Measurements from ENCODE around the gene OR52E2. TPM values are rescaled to one million over a fixed set of nuclear protein-coding genes. Genes with fewer than 3 reads are reported as not detected.
"Not testable (repeated sequence)": the region's sequence is repeated elsewhere in the genome, so short reads cannot be mapped to it uniquely, and the experiment has no call there.

OR52E2 gene
- not detected in 2 replicates for total RNA-seq (2014; rRNA removed; shearing (Covaris generic))

GRCh38 chr11:5059391-5059790 is at the start of gene OR52E2:
Gene OR52E2, minus strand, starts transcription at chr11:5059627. Its CDS starts 0 bp downstream, at chr11:5059627.
- no peak for DNase-seq (ENCODE audit: low read depth in 1 of 2, low spot score in 2 of 2)
- H3K9me3 ChIP-seq (replicated peaks), result no peaks in the 10 kb centered on the region
- no peaks in the 10 kb centered on the region for H3K36me3 ChIP-seq
- H3K27ac ChIP-seq, result no peak within 1 kb of the TSS
- no peaks in the 10 kb centered on the region for H3K4me1 ChIP-seq (replicated peaks)
- H3K4me3 ChIP-seq, result no peak within 1 kb of the TSS
- H3K27me3 ChIP-seq (replicated peaks), result no peaks in the 10 kb centered on the region

DNA sequence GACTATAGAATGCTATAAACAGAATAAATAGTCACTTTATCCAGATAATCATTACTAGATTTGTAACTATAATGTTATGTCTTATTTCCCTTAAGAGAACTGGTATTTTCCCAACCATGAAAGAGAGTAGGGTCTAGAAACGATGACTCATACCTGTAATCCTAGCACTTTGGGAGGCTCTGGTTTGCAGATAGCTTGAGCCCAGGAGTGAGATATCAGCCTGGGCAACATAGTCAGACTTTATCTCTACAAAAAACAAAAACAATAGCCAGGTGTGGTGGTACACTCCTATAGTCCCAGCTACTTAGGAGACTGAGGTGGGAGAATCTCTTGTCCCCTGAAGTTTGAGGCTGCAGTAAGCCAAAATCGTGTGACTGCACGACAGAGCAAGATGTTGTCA is 47.9 kb upstream of the OR52E2 start:
- Histone ChIP-seq H3K4me3 (no peak overlapping the region), H3K9me3 (replicated peaks) (no peaks in the 10 kb centered on the region), H3K4me1 (replicated peaks) (no peaks in the 10 kb centered on the region), H3K27me3 (replicated peaks) (peaks cover 6% of the 10 kb centered on the region), H3K27ac (no peak overlapping the region), H3K36me3 (no peaks in the 10 kb centered on the region)
- DNase-seq (ENCODE audit: low read depth in 1 of 2, low spot score in 2 of 2), result no peak

DNA sequence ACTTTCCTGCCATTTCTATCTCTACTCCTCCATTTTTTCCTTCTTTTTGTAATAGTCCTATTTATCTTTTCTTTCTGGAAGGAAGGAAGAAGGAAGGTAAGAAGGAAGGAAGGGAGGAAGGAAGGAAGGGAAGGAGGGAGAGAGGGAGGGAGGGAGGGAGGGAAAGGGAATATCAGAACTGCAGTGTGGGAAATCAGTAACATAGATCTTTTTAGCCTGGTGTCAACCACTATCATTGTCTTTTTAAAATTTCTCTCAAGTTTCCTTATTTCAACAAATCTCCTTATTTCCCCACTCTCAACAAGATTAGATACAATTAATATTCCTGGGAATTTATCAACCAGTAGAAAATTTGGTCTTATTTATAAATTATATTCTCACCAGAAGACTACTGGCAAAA is 43.6 kb upstream of the OR52E2 start:
- no peaks in the 10 kb centered on the region for H3K4me1 ChIP-seq (replicated peaks)
- H3K27ac ChIP-seq, result no peak overlapping the region
- no peak overlapping the region for H3K4me3 ChIP-seq
- peaks cover 8% of the 10 kb centered on the region for H3K27me3 ChIP-seq (replicated peaks)
- no peaks in the 10 kb centered on the region for H3K9me3 ChIP-seq (replicated peaks)
- DNase-seq (ENCODE audit: low read depth in 1 of 2, low spot score in 2 of 2), result no peak
- H3K36me3 ChIP-seq, result no peaks in the 10 kb centered on the region

GRCh38 chr11:5102246-5102645 is 42.8 kb upstream of the OR52E2 start:
- Histone ChIP-seq H3K27ac (no peak overlapping the region), H3K4me1 (replicated peaks) (no peaks in the 10 kb centered on the region), H3K27me3 (replicated peaks) (peaks cover 8% of the 10 kb centered on the region), H3K4me3 (no peak overlapping the region), H3K9me3 (replicated peaks) (no peaks in the 10 kb centered on the region), H3K36me3 (no peaks in the 10 kb centered on the region)
- no peak for DNase-seq (ENCODE audit: low read depth in 1 of 2, low spot score in 2 of 2)

GRCh38 chr11:5096011-5096410 is 36.6 kb upstream of the OR52E2 start:
- no peaks in the 10 kb centered on the region for H3K4me1 ChIP-seq (replicated peaks)
- no peak overlapping the region for H3K4me3 ChIP-seq
- no peaks in the 10 kb centered on the region for H3K27me3 ChIP-seq (replicated peaks)
- no peak overlapping the region for H3K27ac ChIP-seq
- no peaks in the 10 kb centered on the region for H3K36me3 ChIP-seq
- H3K9me3 ChIP-seq (replicated peaks), result no peaks in the 10 kb centered on the region
- DNase-seq (ENCODE audit: low read depth in 1 of 2, low spot score in 2 of 2), result no peak

DNA sequence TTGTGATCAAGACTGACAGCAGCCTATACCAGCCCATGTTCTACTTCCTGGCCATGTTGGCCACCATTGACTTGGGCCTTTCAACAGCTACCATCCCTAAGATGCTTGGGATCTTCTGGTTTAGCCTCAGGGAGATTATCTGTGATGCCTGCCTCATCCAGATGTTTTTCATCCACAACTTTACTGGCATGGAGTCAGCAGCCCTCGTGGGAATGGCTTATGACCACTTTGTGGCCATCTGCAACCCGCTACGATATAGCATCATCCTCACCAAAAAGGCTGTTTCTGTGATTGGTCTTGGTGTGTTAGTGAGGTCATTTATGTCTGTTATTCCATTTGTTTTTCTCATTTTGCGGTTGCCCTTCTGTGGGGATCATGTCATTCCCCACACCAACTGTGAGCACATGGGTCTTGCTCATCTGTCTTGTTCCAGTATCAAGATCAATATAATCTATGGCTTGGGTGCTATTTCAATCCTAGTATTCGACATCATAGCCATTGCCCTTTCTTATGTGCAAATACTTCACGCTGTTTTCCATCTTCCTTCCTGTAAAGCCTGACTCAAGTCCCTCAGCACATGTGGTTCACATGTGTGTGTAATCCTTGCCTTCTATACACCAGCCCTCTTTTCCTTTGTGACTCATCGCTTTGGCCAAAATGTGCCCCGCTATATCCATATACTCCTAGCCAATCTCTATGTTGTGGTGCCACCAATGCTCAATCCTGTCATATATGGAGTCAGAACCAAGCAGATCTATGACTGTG is 33.6 kb upstream of the OR52E2 start:
- Histone ChIP-seq H3K27me3 (replicated peaks) (no peaks in the 10 kb centered on the region), H3K36me3 (no peaks in the 10 kb centered on the region), H3K9me3 (replicated peaks) (no peaks in the 10 kb centered on the region), H3K27ac (no peak overlapping the region), H3K4me1 (replicated peaks) (no peaks in the 10 kb centered on the region), H3K4me3 (no peak overlapping the region)
- no peak for DNase-seq (ENCODE audit: low read depth in 1 of 2, low spot score in 2 of 2)

GRCh38 chr11:5090668-5091067 is 31.2 kb upstream of the OR52E2 start:
- DNase-seq (ENCODE audit: low read depth in 1 of 2, low spot score in 2 of 2), result no peak
- no peaks in the 10 kb centered on the region for H3K36me3 ChIP-seq
- no peak overlapping the region for H3K4me3 ChIP-seq
- H3K9me3 ChIP-seq (replicated peaks), result no peaks in the 10 kb centered on the region
- H3K27ac ChIP-seq, result no peak overlapping the region
- H3K4me1 ChIP-seq (replicated peaks), result no peaks in the 10 kb centered on the region
- no peaks in the 10 kb centered on the region for H3K27me3 ChIP-seq (replicated peaks)

GRCh38 chr11:5088556-5088955 is 29.1 kb upstream of the OR52E2 start:
- no peaks in the 10 kb centered on the region for H3K36me3 ChIP-seq
- no peak overlapping the region for H3K4me3 ChIP-seq
- DNase-seq (ENCODE audit: low read depth in 1 of 2, low spot score in 2 of 2), result no peak
- no peak overlapping the region for H3K27ac ChIP-seq
- H3K9me3 ChIP-seq (replicated peaks), result no peaks in the 10 kb centered on the region
- no peaks in the 10 kb centered on the region for H3K27me3 ChIP-seq (replicated peaks)
- no peaks in the 10 kb centered on the region for H3K4me1 ChIP-seq (replicated peaks)

DNA sequence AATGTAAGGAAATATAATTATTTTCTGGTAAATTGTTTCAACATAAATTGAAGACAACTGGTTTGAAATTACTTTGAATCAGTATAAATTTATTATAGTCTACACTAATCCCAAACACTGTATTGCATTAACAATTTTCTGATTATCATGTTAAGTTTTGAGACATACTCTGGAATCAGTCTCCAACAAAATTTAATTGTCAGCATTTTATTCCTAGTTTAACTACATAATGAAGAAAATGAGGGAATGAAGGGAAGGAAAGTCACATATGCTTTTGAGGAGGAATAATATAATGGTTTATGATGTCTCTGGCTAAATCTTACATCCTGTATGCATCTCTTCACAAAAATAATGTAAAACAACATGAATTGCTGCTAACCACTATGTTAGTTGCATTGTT is 24.2 kb upstream of the OR52E2 start:
- Histone ChIP-seq H3K27ac (no peak overlapping the region), H3K36me3 (no peaks in the 10 kb centered on the region), H3K9me3 (replicated peaks) (no peaks in the 10 kb centered on the region), H3K4me3 (no peak overlapping the region), H3K4me1 (replicated peaks) (no peaks in the 10 kb centered on the region), H3K27me3 (replicated peaks) (no peaks in the 10 kb centered on the region; the same call in 1 of the 2 replicates)
- DNase-seq (ENCODE audit: low read depth in 1 of 2, low spot score in 2 of 2), result no peak

- H3K9me3 ChIP-seq (replicated peaks), result no peaks in the 10 kb centered on the region
- peaks cover 5% of the 10 kb centered on the region; the same call in 1 of the 2 replicates for H3K27me3 ChIP-seq (replicated peaks)
- no peak overlapping the region for H3K4me3 ChIP-seq
- no peak overlapping the region for H3K27ac ChIP-seq
- no peaks in the 10 kb centered on the region for H3K4me1 ChIP-seq (replicated peaks)
- H3K36me3 ChIP-seq, result no peaks in the 10 kb centered on the region
- DNase-seq (ENCODE audit: low read depth in 1 of 2, low spot score in 2 of 2), result no peak
Observed at GRCh38 chr11:5081405-5081804, 22.0 kb upstream of the OR52E2 start.

GRCh38 chr11:5071799-5072198 is 12.4 kb upstream of the OR52E2 start:
- Histone ChIP-seq H3K4me3 (no peak overlapping the region), H3K9me3 (replicated peaks) (no peaks in the 10 kb centered on the region), H3K36me3 (no peaks in the 10 kb centered on the region), H3K27ac (no peak overlapping the region), H3K27me3 (replicated peaks) (no peaks in the 10 kb centered on the region), H3K4me1 (replicated peaks) (no peaks in the 10 kb centered on the region)
- no peak for DNase-seq (ENCODE audit: low read depth in 1 of 2, low spot score in 2 of 2)

DNA sequence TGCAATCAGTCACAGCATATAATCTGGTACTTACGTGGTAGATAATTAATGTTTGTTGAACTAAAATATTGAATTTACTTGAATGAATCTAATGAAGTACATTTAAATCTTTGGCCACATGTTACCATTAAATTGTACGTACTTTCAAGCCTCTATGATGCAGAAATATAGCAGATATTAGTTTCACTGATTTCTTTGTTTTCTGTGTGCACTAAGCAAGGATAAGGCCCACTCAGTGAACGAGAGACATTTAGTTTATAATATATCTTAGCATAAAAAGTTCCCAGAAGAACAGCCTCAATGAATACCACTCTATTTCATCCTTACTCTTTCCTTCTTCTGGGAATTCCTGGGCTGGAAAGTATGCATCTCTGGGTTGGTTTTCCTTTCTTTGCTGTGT is 9.8 kb upstream of the OR52E2 start, which contains the start of gene OR52E1:
Gene OR52E1 (plus strand): TSS at position 301 of the 400 bp plus-strand sequence.
- no peak for DNase-seq (ENCODE audit: low read depth in 1 of 2, low spot score in 2 of 2)
- H3K27ac ChIP-seq, result no peak within 1 kb of the TSS

DNA sequence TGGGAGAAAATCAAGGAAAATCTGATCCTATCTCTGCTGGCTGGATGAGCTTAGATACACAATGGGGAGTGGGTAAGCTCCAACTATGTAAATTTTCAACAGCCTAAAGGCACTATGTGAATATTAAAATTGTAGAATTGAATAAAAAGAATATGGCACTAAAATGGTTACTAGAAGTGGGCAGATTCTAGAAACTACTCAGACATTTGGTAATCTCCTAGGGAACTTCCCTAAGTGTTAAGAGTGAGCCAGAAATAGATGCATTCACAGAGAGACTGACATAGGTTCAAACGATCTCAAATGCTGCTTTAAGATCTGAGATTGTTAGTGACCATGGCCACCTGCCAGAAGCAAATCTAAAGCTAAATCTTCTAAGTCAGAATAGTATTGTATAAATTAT is 5.6 kb upstream of the OR52E2 start:
- no peak for DNase-seq (ENCODE audit: low read depth in 1 of 2, low spot score in 2 of 2)
- H3K9me3 ChIP-seq (replicated peaks), result no peaks in the 10 kb centered on the region
- no peaks in the 10 kb centered on the region for H3K4me1 ChIP-seq (replicated peaks)
- no peaks in the 10 kb centered on the region for H3K36me3 ChIP-seq
- no peak overlapping the region for H3K4me3 ChIP-seq
- no peaks in the 10 kb centered on the region for H3K27me3 ChIP-seq (replicated peaks)
- no peak overlapping the region for H3K27ac ChIP-seq

More for the DNA sequence above, 9.8 kb upstream of the OR52E2 start, which contains the start of gene OR52E1:
- Histone ChIP-seq H3K36me3 (no peaks in the 10 kb centered on the region), H3K27me3 (replicated peaks) (no peaks in the 10 kb centered on the region), H3K4me1 (replicated peaks) (no peaks in the 10 kb centered on the region), H3K9me3 (replicated peaks) (no peaks in the 10 kb centered on the region), H3K4me3 (no peak within 1 kb of the TSS)

GRCh38 chr11:5058679-5059078 is 748 bp downstream of the OR52E2 start:
- H3K36me3 ChIP-seq; DNase-seq (ENCODE audit: low read depth in 1 of 2, low spot score in 2 of 2); H3K27ac ChIP-seq; H3K27me3 ChIP-seq (replicated peaks); H3K4me3 ChIP-seq; H3K4me1 ChIP-seq (replicated peaks); H3K9me3 ChIP-seq (replicated peaks): not testable (repeated sequence)

All from SJSA1 (cell line).